ENCODE measurements around the gene CENPL. TPM values are rescaled to one million over a fixed set of nuclear protein-coding genes. Genes with fewer than 3 reads are reported as not detected.

The CENPL gene
- total and polyA plus RNA-seq, 9 of the 15 experiments (the other 6 are each of a cell fraction or from before 2014, with no cell fraction given), result 33.0 to 52.7 (median 39.7) TPM

DNA sequence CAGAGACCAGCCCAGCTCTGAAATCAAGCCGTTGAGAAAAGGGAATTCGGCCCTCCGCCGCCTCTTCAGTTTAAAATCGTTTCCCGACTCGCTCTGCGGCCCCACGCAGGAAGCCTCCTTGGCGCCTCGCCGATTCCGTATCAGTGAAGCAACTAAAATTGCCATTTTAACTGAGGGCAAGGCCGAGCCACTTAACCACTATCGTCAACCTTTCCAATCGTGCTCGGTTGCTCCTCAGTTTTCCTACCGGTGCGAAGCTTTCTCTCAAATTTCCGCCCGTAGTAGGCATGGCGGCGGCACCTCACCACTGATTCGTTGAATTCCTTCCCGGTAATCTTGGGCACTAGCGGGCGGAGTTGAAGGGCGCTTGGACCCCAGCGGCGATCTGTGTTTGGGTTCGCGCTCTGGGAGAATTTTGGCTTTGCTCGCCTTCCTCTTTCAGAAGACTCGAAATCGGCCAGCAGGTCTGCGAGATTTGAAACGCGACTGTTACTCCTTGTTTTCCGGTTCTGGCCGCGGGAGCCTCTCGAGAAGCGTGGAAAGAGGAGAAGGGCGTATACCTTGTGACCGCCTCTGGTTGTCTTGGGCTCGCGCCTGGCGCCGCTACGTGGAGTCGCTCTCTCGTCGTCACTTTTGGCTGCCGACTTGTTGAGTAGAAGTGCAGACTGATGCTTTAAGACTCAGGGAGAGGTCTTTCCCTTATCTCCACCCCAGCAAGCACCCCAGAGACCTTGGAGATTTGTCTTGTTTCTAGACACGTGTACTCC is at the start of gene CENPL, which contains the start of gene DARS2 (continued):
- TF ChIP-seq FOXJ2 (tag; IDR thresholded peaks at IDR 0.05), result peak; percentile 11; the same call in 1 of the 2 replicates
- TF ChIP-seq DDX20 (tag; IDR thresholded peaks at IDR 0.05; ENCODE audit: low read depth), result no peak
- peak; percentile 91 for TF ChIP-seq KDM2B (CRISPR knock-in tag; IDR thresholded peaks at IDR 0.05)
- no peak for TF ChIP-seq KDM1A (IDR thresholded peaks at IDR 0.05)
- TF ChIP-seq RAD51 (IDR thresholded peaks at IDR 0.05; ENCODE audit: borderline replicate concordance, low read depth), result peak; percentile 34; the same call in 1 of the 2 replicates
- TF ChIP-seq, protein P1, sequence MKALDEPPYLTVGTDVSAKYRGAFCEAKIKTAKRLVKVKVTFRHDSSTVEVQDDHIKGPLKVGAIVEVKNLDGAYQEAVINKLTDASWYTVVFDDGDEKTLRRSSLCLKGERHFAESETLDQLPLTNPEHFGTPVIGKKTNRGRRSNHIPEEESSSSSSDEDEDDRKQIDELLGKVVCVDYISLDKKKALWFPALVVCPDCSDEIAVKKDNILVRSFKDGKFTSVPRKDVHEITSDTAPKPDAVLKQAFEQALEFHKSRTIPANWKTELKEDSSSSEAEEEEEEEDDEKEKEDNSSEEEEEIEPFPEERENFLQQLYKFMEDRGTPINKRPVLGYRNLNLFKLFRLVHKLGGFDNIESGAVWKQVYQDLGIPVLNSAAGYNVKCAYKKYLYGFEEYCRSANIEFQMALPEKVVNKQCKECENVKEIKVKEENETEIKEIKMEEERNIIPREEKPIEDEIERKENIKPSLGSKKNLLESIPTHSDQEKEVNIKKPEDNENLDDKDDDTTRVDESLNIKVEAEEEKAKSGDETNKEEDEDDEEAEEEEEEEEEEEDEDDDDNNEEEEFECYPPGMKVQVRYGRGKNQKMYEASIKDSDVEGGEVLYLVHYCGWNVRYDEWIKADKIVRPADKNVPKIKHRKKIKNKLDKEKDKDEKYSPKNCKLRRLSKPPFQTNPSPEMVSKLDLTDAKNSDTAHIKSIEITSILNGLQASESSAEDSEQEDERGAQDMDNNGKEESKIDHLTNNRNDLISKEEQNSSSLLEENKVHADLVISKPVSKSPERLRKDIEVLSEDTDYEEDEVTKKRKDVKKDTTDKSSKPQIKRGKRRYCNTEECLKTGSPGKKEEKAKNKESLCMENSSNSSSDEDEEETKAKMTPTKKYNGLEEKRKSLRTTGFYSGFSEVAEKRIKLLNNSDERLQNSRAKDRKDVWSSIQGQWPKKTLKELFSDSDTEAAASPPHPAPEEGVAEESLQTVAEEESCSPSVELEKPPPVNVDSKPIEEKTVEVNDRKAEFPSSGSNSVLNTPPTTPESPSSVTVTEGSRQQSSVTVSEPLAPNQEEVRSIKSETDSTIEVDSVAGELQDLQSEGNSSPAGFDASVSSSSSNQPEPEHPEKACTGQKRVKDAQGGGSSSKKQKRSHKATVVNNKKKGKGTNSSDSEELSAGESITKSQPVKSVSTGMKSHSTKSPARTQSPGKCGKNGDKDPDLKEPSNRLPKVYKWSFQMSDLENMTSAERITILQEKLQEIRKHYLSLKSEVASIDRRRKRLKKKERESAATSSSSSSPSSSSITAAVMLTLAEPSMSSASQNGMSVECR (CRISPR knock-in tag; IDR thresholded peaks at IDR 0.05), result peak; percentile 84; the same call in 1 of the 2 replicates
- peak; percentile 31; the same call in 1 of the 2 replicates for TF ChIP-seq EHMT2 (IDR thresholded peaks at IDR 0.05)
- no peak for TF ChIP-seq SLC30A9 (CRISPR knock-in tag; IDR thresholded peaks at IDR 0.05)
- no peak for TF ChIP-seq HNRNPK (IDR thresholded peaks at IDR 0.05; ENCODE audit: low read depth, low read length, poor library complexity, severe bottlenecking)
- no peak for TF ChIP-seq KLF10 (CRISPR knock-in tag; IDR thresholded peaks at IDR 0.05)
- TF ChIP-seq RBFOX2 (IDR thresholded peaks at IDR 0.05; ENCODE audit: low read depth, low read length), result peak; percentile 96
- TF ChIP-seq ZNF436 (CRISPR knock-in tag; IDR thresholded peaks at IDR 0.05), result no peak
- TF ChIP-seq SAFB2 (IDR thresholded peaks at IDR 0.05; ENCODE audit: borderline replicate concordance, low read depth, low read length, severe bottlenecking), result no peak
- peak; percentile 86 for TF ChIP-seq ZNF143 (CRISPR knock-in tag; IDR thresholded peaks at IDR 0.05)
- peak; percentile 59; the same call in 1 of the 2 replicates for TF ChIP-seq ZKSCAN1 (IDR thresholded peaks at IDR 0.05; ENCODE audit: low read depth, low read length)
- peak; percentile 55; the same call in 1 of the 2 replicates for TF ChIP-seq ZBED1 (IDR thresholded peaks at IDR 0.05)
- peak; percentile 71 for TF ChIP-seq CHD1 (IDR thresholded peaks at IDR 0.05; ENCODE audit: low read length)
- peak in 1 of 2 experiments; percentile 80; a peak in 2 of 4 replicates for TF ChIP-seq HDAC1 (IDR thresholded peaks at IDR 0.05)
- TF ChIP-seq ETS2 (tag; IDR thresholded peaks at IDR 0.05; ENCODE audit: borderline replicate concordance, poor library complexity, severe bottlenecking), result no peak
- no peak for TF ChIP-seq BRF1 (IDR thresholded peaks at IDR 0.05; ENCODE audit: borderline replicate concordance, extremely low read depth, insufficient read length)
- peak in 1 of 2 experiments; percentile 43; a peak in 2 of 3 replicates for TF ChIP-seq CBX3 (IDR thresholded peaks at IDR 0.05; ENCODE audit: borderline replicate concordance in 1 of 2, low read length in 2 of 2)
- no peak for TF ChIP-seq NCOA6 (IDR thresholded peaks at IDR 0.05)
- no peak for TF ChIP-seq ZNF165 (CRISPR knock-in tag; IDR thresholded peaks at IDR 0.05; ENCODE audit: borderline replicate concordance)
- no peak for TF ChIP-seq RBM25 (IDR thresholded peaks at IDR 0.05; ENCODE audit: low read depth, low read length, severe bottlenecking)
- TF ChIP-seq, protein P2, sequence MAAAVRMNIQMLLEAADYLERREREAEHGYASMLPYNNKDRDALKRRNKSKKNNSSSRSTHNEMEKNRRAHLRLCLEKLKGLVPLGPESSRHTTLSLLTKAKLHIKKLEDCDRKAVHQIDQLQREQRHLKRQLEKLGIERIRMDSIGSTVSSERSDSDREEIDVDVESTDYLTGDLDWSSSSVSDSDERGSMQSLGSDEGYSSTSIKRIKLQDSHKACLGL (CRISPR knock-in tag; IDR thresholded peaks at IDR 0.05; ENCODE audit: borderline replicate concordance, poor library complexity, severe bottlenecking), result peak; percentile 48
